ENCODE data around the gene PARVG. TPM values are rescaled to one million over a fixed set of nuclear protein-coding genes. Genes with fewer than 3 reads are reported as not detected.

PARVG gene
- total and polyA plus RNA-seq, 10 of the 15 experiments (the other 5 are each of a cell fraction or from before 2014, with no cell fraction given), result 6.3 to 123 (median 71.9) TPM

DNA sequence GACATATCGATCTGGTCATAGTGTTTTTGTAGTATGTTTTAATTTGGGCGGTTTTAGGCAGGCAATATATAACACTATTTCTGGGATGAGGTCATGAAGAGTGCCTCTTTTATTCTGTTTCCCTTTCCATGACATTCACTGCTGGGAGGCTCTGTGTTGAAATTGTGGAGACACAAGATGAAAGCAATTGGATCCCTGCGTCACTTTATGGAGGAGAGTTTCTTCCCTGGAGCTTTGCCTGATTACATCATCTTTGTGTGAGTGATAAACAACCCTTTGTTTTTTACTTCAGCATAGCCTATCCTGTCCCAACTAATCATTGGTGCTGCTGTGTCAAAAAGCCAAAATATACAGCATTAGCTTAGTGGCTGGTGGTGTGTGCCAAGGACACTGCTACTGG is 48.6 kb downstream of the PARVG start (continued):
- TF ChIP-seq, protein P1, sequence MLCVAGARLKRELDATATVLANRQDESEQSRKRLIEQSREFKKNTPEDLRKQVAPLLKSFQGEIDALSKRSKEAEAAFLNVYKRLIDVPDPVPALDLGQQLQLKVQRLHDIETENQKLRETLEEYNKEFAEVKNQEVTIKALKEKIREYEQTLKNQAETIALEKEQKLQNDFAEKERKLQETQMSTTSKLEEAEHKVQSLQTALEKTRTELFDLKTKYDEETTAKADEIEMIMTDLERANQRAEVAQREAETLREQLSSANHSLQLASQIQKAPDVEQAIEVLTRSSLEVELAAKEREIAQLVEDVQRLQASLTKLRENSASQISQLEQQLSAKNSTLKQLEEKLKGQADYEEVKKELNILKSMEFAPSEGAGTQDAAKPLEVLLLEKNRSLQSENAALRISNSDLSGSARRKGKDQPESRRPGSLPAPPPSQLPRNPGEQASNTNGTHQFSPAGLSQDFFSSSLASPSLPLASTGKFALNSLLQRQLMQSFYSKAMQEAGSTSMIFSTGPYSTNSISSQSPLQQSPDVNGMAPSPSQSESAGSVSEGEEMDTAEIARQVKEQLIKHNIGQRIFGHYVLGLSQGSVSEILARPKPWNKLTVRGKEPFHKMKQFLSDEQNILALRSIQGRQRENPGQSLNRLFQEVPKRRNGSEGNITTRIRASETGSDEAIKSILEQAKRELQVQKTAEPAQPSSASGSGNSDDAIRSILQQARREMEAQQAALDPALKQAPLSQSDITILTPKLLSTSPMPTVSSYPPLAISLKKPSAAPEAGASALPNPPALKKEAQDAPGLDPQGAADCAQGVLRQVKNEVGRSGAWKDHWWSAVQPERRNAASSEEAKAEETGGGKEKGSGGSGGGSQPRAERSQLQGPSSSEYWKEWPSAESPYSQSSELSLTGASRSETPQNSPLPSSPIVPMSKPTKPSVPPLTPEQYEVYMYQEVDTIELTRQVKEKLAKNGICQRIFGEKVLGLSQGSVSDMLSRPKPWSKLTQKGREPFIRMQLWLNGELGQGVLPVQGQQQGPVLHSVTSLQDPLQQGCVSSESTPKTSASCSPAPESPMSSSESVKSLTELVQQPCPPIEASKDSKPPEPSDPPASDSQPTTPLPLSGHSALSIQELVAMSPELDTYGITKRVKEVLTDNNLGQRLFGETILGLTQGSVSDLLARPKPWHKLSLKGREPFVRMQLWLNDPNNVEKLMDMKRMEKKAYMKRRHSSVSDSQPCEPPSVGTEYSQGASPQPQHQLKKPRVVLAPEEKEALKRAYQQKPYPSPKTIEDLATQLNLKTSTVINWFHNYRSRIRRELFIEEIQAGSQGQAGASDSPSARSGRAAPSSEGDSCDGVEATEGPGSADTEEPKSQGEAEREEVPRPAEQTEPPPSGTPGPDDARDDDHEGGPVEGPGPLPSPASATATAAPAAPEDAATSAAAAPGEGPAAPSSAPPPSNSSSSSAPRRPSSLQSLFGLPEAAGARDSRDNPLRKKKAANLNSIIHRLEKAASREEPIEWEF (IDR thresholded peaks at IDR 0.05; ENCODE audit: insufficient replicate concordance, low read depth, low read length), result no peak

DNA sequence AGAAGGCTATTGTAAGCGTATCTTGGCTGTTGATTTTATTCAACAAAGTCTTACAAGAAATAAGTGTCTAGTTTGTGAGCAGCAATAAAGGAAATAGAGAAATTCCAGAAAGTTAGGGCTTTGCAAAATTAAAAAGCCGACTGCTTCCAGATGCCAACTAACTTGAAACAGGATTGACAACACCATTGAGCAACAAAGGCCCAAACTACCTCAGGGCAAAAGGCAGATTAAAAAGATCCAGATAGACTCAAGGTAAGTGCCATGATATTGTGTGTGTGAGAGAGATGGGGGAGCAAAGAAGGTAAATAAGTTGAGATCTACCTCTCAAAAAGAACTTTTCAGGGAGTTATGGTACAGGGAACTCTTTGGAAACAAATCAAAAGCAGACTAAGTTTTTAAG is 49.1 kb downstream of the PARVG start:
- in situ Hi-C loops (cut with MboI) (no loop called here), intact Hi-C loops (cut with micrococcal nuclease; ENCODE audit: unreplicated experiment) (no loop called here)
- SMC1A ChIA-PET (ENCODE audit: uncharacterized antibody, unreplicated experiment), result no interaction called here
- H3K4me1 ChIP-seq (ENCODE audit: control insufficient read depth, insufficient read depth, low read length), result no peaks in the 10 kb centered on the region
- no TSS peak for BruUV-seq (replicated peaks)
- no peak for TF ChIP-seq DPF2 (IDR thresholded peaks at IDR 0.05)
- TF ChIP-seq, protein P2, sequence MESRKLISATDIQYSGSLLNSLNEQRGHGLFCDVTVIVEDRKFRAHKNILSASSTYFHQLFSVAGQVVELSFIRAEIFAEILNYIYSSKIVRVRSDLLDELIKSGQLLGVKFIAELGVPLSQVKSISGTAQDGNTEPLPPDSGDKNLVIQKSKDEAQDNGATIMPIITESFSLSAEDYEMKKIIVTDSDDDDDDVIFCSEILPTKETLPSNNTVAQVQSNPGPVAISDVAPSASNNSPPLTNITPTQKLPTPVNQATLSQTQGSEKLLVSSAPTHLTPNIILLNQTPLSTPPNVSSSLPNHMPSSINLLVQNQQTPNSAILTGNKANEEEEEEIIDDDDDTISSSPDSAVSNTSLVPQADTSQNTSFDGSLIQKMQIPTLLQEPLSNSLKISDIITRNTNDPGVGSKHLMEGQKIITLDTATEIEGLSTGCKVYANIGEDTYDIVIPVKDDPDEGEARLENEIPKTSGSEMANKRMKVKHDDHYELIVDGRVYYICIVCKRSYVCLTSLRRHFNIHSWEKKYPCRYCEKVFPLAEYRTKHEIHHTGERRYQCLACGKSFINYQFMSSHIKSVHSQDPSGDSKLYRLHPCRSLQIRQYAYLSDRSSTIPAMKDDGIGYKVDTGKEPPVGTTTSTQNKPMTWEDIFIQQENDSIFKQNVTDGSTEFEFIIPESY (IDR thresholded peaks at IDR 0.05), result no peak
- TF ChIP-seq, protein P3, sequence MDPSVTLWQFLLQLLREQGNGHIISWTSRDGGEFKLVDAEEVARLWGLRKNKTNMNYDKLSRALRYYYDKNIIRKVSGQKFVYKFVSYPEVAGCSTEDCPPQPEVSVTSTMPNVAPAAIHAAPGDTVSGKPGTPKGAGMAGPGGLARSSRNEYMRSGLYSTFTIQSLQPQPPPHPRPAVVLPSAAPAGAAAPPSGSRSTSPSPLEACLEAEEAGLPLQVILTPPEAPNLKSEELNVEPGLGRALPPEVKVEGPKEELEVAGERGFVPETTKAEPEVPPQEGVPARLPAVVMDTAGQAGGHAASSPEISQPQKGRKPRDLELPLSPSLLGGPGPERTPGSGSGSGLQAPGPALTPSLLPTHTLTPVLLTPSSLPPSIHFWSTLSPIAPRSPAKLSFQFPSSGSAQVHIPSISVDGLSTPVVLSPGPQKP (IDR thresholded peaks at IDR 0.05; ENCODE audit: low read depth, low read length), result no peak
- no peak for TF ChIP-seq MYC (IDR thresholded peaks at IDR 0.05; ENCODE audit: insufficient read depth, insufficient read length, insufficient replicate concordance, low read length, severe bottlenecking)
- no peak for TF ChIP-seq ATF7 (IDR thresholded peaks at IDR 0.05; ENCODE audit: low read depth)
- TF ChIP-seq, protein P4, sequence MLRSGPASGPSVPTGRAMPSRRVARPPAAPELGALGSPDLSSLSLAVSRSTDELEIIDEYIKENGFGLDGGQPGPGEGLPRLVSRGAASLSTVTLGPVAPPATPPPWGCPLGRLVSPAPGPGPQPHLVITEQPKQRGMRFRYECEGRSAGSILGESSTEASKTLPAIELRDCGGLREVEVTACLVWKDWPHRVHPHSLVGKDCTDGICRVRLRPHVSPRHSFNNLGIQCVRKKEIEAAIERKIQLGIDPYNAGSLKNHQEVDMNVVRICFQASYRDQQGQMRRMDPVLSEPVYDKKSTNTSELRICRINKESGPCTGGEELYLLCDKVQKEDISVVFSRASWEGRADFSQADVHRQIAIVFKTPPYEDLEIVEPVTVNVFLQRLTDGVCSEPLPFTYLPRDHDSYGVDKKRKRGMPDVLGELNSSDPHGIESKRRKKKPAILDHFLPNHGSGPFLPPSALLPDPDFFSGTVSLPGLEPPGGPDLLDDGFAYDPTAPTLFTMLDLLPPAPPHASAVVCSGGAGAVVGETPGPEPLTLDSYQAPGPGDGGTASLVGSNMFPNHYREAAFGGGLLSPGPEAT (IDR thresholded peaks at IDR 0.05; ENCODE audit: low read depth), result no peak
- no peak overlapping the region for H3K4me2 ChIP-seq (ENCODE audit: control insufficient read depth, insufficient read depth)
- CTCF ChIA-PET, result no interaction called here
- H3K27me3 ChIP-seq (replicated peaks in 1 of 2; ENCODE audit: control insufficient read depth in 2 of 2, insufficient read depth in 2 of 2, low read length in 1 of 2), result no peaks in the 10 kb centered on the region
- POLR2A ChIA-PET, result no interaction called here
- ATAC-seq (no peak), DNase-seq (ENCODE audit: low read depth, low spot score) (no peak), FAIRE-seq (no peak)
- H3K9ac ChIP-seq (ENCODE audit: control insufficient read depth, insufficient read depth, low read length), result no peak overlapping the region
- 15% methylated on average over 2 of the region's 2 CpGs for WGBS (ENCODE audit: insufficient coverage, insufficient replicate concordance, low lambda C conversion rate, missing lambda C conversion rate)
- H3K27ac ChIP-seq (ENCODE audit: control insufficient read depth, insufficient read depth), result no peak overlapping the region
- no peaks in the 10 kb centered on the region for H3K79me2 ChIP-seq (ENCODE audit: control insufficient read depth, insufficient read depth, low read length)
- no peaks in the 10 kb centered on the region for H4K20me1 ChIP-seq (ENCODE audit: control insufficient read depth, insufficient read depth)
- RAD21 ChIA-PET (ENCODE audit: unreplicated experiment), result no interaction called here
- no peaks in the 10 kb centered on the region for H3K36me3 ChIP-seq (ENCODE audit: control insufficient read depth in 2 of 2, insufficient read depth in 2 of 2, low read length in 1 of 2)
- H3K9me3 ChIP-seq (replicated peaks; ENCODE audit: control insufficient read depth, insufficient read depth, low read length), result no peaks in the 10 kb centered on the region; the same call in 2 of the 3 replicates
- H3K4me3 ChIP-seq, result no peak overlapping the region
- H2AFZ ChIP-seq (ENCODE audit: control insufficient read depth, low read depth, low read length), result no peak overlapping the region

Measured in GM12878 (cell line).